ENCODE results near the gene FAM169A.
"Not testable (repeated sequence)": the region's sequence is repeated elsewhere in the genome, so short reads cannot be mapped to it uniquely, and the experiment has no call there.

The FAM169A gene

DNA sequence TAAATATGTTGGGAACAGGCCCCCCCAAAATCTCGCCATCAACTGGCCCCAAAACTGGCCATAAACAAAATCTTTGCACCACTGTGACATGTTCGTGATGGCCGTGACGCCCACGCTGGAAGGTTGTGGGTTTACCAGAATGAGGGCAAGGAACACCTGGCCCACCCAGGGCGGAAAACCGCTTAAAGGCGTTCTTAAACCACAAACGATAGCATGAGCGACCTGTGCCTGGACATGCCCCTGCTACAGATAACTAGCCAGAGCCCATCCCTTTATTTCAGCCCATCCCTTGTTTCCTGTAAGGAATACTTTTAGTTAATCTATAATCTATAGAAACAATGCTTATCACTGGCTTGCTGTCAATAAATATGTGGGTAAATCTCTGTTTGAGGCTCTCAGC lies 3.2 kb upstream of the FAM169A start:
- DNase-seq (ENCODE audit: low read depth in 3 of 3) = not testable (repeated sequence)

DNA sequence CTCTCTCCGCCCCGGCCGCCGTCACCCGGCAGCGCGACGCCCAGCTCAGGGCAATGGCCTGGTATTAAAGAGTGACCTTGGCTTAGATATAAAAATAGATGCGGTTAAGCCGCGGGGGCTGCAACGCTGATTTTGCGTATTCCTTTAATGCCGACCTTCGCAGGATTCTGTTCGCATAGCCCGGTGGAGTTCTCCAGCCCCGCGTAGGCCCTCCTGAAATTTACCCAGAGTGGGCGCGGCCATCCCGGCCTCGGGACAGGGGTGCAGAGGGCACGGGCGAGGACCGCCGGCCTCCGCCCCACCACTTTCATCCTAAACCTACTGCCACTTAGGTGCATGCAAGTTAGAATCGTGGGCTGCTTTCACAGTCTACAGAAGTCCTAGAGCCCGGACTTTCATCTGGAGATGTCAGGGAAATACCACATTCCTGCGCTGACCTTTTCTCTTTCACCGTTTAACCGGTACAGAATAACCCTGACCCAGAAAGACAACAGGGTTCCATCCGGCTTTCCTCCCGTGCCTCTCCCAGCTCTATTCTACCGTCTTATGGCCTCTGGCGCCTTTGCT lies 492 bp upstream of the FAM169A start:
- DNase-seq (ENCODE audit: low read depth in 3 of 3) = no peak

DNA sequence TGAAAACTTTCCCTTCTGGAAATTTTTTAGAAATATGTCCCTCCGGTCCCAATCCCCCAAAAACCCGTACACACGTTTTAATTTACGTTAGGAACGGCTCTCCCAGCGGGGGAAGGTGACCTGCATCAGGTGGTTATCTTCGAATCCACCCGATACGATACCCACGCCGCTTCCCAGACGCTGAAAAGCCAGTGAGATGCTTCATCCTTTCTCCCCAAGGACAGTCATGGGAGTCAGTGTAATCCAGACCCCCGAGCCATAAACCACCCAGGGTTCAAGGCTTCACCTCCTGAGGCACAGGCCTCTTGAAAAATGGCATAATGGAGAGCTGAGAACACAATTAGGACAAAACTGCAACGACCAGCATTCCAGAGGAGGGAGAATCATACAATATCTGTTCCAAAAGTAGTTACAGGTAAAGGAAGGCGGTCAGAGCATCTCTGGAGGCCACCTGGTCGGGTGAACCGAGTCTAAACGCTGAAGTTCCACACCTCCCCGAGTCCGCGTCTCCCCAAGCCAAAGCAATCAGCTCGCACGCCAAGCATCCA lies 857 bp downstream of the FAM169A start:
- no peak for DNase-seq (ENCODE audit: low read depth in 3 of 3)

DNA sequence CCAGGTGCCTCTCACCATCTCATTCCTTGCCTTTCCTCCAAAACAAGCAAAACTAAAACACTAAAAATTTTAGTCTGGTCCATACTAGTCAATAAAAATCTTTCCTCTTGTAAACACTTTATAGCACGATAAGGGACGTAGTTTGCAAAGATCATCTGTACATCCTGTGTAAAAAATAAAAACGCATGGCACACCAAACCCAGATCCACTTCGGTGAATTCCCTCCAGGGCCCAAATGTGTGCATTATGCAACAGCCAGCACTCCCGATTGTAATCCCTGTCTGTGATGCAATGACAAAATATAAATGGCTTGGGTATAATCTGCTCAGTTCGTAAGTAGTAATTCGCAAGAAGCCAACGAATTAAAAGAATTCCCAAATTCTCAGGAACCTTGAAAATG lies 1.4 kb downstream of the FAM169A start:
- DNase-seq (ENCODE audit: low read depth in 3 of 3) = no peak

DNA sequence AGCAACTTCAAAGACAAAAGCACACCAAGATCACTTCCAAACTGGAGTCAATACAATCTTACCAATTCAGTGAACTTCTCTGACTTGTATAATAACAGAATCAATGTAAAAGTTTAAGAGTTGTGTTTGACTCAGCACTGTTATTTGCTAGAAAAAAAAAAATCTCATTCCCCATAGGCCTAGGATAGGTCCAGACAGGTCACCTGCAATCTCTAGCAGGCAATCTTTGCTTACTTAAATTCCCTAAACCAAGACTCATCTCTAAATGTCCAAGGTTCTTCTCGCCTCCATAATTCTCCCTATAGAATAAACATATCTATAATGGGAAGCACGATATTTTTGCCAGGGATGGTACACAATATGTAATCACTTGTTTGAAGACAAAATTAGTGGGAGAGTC lies 2.5 kb downstream of the FAM169A start:
- DNase-seq (ENCODE audit: low read depth in 3 of 3) = no peak

DNA sequence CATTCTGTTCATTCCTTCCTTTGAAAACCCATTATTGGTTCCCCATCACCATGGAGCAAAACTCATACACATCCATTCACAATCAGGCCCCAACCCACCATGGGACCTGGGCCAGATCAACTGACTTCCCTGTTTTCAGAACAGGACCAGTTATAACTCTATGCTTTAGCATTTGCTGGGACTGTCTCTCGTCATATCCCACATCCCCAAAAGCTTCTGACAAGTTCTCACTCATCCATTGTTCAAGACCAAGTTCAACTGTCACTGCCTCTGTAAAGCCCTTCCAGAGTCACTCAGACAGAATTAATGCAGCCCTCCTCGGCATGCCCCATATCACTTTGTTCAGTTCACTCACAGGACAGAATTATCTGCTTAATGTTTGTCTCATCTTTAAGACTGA lies 4.0 kb downstream of the FAM169A start:
- DNase-seq (ENCODE audit: low read depth in 3 of 3) = no peak

DNA sequence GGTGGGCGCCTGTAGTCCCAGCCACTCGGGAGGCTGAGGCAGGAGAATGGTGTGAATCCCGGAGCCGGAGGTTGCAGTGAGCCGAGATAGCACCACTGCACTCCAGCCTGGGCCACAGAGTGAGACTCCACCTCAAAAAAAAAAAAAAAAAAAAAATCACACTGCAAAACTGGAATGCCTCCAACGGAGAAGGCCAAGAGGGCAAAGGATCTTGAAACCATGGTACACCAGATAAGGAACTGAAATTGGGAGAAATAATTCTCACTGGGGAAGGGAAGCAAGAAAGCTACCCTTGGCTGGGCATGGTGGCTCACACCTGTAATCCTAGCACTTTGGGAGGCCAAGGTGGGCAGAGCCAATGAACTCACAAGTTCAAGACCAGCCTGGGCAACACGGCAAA lies 9.2 kb downstream of the FAM169A start:
- not testable (repeated sequence) for DNase-seq (ENCODE audit: low read depth in 3 of 3)

DNA sequence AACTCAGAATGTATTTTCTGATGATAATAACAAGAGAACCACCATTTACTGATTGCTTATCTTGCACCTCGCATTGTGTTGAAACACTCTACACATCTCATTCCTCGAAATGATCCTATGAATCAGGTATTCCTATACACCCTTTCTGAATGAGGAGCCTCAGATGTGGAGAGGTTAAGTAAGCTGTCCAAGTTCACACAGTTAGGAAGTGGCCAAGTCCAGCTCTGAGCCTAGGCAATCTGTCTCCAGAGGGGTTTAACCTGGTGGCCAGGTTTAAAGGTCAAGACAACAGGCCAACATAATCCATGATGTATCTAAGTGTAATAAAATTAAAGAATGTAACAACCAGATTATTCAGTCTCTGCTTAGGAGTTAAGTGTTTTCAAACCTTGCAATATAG lies 12.9 kb downstream of the FAM169A start:
- no peak for DNase-seq (ENCODE audit: low read depth in 3 of 3)

DNA sequence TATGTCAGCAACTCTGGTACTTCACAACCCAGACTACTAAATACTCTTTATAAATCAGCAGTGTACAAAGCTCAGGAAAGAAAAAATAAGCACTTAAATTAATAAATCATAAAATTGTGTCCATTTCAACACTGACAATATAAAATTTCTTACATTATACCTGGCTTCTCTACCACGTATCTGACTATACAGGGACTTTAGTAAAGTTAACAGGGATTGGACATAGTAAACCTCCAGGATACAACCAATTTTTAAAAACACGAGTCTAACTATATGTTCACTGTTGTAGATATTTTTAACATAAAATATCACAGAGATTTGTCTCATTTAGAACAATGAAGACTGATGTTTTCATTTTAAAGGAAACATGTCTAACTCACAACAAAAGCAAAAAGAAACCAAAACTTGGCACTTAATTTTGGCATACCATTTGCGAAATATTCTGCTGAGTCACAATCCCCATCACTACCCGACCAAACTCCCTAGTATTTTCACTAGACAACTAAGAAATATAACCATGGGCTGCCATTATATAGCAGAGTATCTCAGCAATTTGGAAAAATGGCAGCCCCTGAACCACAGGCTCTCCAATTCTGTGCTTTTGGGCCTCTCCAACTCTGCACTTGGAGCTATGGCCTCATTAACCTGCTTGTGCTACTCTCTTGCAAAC lies 14.4 kb downstream of the FAM169A start:
- DNase-seq (ENCODE audit: low read depth in 3 of 3) = no peak

DNA sequence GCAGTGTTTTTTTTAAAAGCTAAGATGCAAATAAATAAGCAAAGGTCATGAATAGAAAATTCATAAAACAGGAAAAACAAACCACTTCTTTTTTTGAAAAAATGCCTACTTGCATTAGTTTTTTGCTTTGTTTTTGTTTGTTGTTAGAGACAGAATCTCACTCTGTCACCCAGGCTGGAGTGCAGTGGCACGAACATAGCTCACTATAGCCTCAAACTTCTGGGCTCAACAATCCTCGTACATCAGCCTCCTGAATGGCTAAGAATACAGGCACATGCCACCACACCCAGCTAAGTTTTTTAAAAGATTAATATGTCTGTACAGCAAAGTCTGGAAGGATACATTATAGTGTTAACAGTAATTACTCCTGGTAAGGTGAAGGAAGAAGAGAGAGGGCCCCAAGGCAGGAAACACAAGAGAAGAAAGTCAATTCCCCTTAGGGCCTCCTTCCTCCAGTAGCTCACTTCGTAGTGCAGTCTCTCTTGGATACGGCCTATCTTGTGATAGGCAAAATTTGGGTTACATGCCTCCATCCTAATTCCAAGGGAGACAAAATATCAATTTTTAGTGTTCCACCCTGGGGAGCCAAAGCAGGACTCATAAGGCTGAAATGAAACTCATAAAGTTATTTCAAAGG lies 15.3 kb downstream of the FAM169A start:
- DNase-seq (ENCODE audit: low read depth in 3 of 3) = no peak

DNA sequence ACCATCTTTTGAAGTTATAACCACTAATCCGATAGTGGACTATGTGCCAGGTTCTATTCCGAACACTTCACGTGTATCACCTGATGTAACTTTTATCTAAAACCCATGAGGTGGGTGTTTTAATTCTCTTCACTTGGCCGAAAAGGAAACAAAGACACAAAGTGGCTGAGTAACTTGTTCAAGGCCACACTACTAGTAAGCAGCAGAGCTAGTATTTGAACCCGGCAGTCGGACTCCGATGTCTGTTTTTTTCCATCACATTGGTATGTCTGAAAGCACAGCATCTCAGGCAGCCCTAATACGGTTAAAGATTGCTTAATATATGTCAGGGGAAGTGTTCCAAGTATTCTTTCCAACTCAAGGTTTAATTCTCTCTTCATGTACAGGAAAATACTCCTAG lies 16.2 kb downstream of the FAM169A start:
- DNase-seq (ENCODE audit: low read depth in 3 of 3) = no peak

DNA sequence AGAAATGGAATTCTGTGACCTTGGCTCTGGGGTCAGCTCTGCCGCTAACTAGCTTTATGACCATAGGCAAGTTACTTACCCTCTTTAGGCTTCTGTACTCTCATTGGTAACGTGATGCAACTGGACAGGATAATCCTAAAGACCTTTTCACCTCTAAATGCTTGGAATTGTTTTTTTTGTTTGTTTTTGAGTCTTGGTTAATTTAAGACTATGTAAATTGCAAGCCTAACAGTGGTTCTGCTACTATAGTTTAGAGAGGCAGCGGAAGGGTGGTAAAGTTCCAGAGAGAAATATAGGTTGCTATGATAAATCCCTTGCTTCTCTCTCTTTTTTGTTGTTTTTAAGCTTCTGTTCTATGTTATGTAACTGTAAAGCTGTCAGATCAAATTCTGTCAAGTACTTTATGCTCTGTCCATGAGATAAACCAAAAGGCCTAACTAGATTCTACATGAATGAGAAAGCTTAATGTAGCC lies 17.6 kb downstream of the FAM169A start:
- no peak for DNase-seq (ENCODE audit: low read depth in 3 of 3)

DNA sequence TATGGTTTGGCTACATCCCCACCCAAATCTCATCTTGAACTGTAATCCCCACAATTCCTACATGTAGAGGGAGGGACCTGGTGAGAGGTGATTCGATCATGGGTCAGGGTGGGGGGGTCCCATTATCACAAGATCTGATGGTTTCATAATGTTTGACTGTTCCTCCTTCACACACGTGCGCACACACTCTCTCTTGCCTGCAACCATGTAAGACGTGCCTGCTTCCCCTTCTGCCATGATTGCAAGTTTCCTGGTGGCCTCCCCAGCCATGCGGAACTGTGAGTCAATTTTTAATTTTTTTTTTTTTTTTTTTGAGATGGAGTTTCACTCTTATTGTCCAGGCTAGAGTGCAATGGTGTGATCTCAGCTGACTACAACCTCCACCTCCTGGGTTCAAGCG lies 27.0 kb downstream of the FAM169A start:
- no peak for DNase-seq (ENCODE audit: low read depth in 3 of 3)

DNA sequence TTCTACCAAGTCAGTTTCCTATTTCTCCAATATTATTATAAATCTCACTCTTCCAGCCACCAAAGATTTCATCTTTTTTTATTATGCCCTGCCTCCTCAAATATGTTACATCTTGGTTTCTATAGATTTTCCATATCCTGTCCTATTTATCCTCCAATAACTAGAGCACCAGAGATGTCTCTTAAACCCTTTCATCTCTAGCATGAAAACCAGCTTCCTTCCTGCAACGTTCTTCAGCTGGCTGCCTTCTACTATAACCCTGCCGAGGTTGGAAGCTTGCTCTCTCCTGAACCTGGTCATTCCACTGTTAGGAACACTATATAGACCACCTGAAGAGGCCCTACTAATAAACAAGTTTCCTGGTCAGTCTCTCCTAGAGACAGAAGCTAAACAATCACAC lies 27.9 kb downstream of the FAM169A start:
- DNase-seq (ENCODE audit: low read depth in 3 of 3) = no peak

DNA sequence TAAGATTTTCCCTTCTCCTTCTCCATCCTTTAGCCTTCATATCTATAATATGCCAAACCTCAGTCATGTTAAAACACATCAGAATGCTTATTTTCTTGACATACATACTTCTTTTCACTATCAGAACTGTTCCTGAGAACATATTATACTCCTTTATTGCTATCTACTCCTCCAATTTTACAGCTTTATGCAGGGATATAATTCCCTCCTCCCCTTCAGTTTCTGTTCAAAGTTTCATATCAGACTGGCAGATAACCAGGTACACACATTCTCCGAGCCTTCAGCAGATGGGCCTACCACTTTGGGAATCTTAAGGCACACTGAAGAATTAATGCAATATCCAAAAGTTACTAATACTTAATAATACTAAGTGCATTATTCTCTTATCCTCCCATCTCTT lies 29.1 kb downstream of the FAM169A start:
- no peak for DNase-seq (ENCODE audit: low read depth in 3 of 3)

DNA sequence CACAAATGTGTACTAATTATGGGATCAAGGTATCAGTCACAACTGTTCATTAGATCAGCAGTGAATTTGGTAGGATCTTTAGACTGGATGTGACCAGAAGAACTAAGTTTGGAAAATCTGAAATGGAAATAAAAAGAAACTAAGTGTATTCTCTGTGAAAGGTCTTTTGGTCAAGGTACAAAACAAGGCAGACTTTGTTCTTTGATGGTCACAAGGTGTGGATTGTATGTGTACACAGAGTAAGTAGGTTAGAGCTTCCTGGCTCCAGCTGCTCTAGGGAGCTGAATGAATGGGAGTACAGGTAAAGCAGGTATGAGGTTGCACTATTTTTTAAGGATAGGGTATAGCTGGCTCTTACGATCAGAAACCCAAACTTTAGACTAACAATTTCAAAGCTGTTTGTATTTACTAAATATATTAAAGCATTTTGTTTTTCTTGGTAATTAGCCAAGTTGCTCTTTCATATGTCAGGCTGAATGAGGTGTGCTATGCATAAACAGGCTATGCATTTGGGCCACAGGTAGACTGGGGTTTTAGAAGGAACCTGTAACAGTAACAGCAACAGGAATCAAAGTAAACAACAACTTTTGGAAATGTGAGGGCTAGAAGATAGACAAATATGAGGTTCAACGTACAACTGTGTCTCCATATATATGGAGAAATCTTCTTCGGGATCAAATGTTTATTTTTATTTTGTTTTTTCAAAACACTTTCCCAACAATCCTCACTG lies 32.5 kb downstream of the FAM169A start:
- DNase-seq (ENCODE audit: low read depth in 3 of 3) = no peak

DNA sequence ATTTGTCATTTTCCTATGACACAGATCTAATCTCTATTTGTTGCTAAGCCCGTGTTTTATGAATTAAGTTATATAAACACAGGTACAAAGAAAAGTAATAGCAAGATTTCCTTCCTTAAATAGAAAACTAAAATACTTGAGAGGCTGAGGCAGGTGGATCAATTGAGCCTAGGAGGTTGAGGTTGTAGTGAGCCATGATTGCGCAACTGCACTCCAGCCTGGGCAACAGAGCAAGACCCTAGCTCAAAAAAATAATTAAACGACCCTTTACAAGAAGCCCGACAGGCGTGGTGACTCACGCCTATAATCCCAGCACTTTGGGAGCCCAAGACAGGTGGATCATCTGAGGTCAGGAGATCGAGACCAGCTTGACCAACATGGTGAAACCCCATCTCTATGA lies 36.8 kb downstream of the FAM169A start:
- no peak for DNase-seq (ENCODE audit: low read depth in 3 of 3)

DNA sequence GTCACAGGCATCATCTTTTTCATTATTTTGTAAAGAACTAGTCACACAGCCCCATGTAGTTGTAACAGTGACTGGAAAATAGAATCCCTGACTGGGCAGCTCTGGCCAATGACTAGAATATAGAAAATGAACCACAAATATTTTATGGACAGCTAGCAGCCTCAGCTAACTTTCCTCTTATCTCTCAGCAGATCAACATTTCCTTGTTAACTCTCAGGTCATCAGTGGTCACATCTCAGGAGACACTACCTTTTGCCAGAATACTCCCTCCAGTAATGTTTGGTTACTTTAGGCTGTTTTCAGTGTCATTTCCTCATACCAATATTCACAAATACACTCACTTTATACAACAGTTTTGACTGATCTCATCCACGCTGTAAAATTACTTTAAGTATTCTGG lies 43.9 kb downstream of the FAM169A start:
- no peak for DNase-seq (ENCODE audit: low read depth in 3 of 3)

DNA sequence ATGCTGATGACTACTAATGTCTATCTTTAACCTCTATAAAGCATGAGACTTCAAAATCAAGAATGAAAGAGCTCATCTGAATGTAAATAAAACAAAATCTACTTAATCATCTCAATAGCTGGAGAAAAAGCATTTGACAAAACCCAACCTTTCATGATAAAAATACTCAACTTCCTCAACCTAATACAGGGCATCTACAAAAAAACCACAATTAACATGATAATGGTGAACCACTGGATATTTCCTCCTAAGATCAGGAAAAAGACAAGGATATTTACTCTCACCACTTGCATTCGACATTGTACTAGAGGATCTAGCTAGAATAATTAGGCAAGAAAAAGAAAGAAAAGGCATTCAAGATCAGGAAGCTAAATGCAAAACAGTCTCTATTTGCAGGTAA lies 49.3 kb downstream of the FAM169A start:
- DNase-seq (ENCODE audit: low read depth in 3 of 3) = no peak

DNA sequence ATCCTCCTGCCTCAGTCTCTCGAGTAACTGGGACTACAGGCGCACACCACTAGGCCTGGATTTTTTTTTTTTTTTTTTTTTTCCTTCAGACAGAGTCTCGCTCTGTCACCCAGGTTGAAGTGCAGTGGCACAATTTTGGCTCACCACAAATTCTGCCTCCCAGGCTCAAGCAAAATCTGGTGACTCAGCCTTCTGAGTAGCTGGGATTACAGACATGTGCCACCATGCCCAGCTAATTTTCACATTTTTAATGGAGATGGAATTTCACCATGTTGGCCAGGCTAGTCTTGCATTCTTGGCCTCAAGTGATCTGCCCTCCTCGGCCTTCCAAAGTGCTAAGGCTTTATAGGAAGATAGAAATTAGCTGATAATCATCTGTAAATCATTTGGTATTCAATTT lies 55.3 kb downstream of the FAM169A start:
- DNase-seq (ENCODE audit: low read depth in 3 of 3) = no peak

DNA sequence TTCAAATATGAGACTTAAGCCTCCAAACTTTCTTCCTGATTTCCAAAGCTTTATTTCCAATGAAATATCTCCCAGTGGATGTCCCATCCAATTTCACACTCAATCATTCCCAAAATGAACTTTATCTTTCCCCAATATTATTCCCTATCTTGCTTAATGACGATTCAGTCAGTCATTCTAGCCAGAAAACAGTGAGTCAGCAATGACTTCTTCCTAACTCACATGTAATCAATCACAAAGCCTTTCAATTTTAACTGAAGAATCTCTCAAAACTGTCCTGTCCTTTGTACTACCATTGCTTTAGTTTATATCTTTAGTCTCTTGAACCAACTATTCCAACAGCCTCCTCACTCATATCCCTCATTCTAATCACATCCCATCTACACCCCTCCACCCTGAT lies 64.2 kb downstream of the FAM169A start:
- DNase-seq (ENCODE audit: low read depth in 3 of 3) = no peak

DNA sequence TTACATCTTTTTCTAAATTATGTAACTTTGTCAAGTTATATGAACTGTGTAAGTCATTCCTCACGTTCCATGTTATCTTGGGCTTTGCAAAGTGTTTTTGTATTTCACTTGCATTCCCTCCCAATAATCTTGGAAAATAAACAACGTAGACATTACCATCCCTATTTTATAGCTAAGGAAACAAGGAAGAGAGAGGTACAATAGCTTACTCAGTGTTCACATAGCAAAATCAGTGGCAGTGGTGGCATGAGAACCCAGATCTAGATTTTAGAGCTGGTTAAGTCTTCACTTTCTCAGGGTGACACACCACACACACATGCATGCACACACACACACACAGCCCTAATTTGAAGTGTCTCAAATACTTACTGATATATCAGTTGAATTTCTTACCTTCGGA lies 65.0 kb downstream of the FAM169A start:
- DNase-seq (ENCODE audit: low read depth in 3 of 3) = no peak

Data from stimulated activated CD4-positive, alpha-beta T cell treated with anti-CD3 and anti-CD28 coated beads, TNF-alpha, amount 100 ng/mL, for 4 hours (primary cell).